Sigmoid colon (tissue), 4 donors: ENCODE data around the gene EPB41L3.

Experiments
- EP300 ChIP-seq, 4 donors: sonication (generic); formaldehyde crosslinking; IDR thresholded peaks; one replicate each; pipeline ENCODE4 v1.6.1; 2017; ENCODE audit warnings: antibody characterized with exemption in 4 of 4
- POLR2A ChIP-seq, 2 donors: fragments of 450-650 bp; IDR thresholded peaks; one replicate each; pipeline ENCODE4 v1.6.1; 2016; ENCODE audit warnings: antibody characterized with exemption in 2 of 2, mild to moderate bottlenecking in 2 of 2, moderate library complexity in 2 of 2
- POLR2AphosphoS5 ChIP-seq, 4 donors: sonication (generic); formaldehyde crosslinking; IDR thresholded peaks; one replicate each; pipeline ENCODE4 v1.6.1; 2017; ENCODE audit warnings: antibody characterized with exemption in 4 of 4
- TF ChIP-seq, protein P1 (sequence below), 4 experiments: fragments of 450-650 bp in 3 of 4; fragments of 200-600 bp in 1 of 4; IDR thresholded peaks; one replicate each; pipeline ENCODE4 v1.5.1; 2016 to 2019; ENCODE audit warnings: antibody characterized with exemption in 4 of 4, mild to moderate bottlenecking in 3 of 4, moderate library complexity in 2 of 4

- TF ChIP-seq, protein P1, sequence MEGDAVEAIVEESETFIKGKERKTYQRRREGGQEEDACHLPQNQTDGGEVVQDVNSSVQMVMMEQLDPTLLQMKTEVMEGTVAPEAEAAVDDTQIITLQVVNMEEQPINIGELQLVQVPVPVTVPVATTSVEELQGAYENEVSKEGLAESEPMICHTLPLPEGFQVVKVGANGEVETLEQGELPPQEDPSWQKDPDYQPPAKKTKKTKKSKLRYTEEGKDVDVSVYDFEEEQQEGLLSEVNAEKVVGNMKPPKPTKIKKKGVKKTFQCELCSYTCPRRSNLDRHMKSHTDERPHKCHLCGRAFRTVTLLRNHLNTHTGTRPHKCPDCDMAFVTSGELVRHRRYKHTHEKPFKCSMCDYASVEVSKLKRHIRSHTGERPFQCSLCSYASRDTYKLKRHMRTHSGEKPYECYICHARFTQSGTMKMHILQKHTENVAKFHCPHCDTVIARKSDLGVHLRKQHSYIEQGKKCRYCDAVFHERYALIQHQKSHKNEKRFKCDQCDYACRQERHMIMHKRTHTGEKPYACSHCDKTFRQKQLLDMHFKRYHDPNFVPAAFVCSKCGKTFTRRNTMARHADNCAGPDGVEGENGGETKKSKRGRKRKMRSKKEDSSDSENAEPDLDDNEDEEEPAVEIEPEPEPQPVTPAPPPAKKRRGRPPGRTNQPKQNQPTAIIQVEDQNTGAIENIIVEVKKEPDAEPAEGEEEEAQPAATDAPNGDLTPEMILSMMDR (IDR thresholded peaks at IDR 0.05), result no peak
- TF ChIP-seq POLR2AphosphoS5 (IDR thresholded peaks at IDR 0.05) (no peak), POLR2A (IDR thresholded peaks at IDR 0.05) (no peak), EP300 (IDR thresholded peaks at IDR 0.05) (no peak)
Measured at GRCh38 chr18:5574843-5575242, 31.0 kb upstream of the EPB41L3 start.
